ENCODE measurements around the gene BIN2.

GRCh38 chr12:51348116-51348515, 24.1 kb upstream of the BIN2 start:
- TF ChIP-seq CTCF (IDR thresholded peaks at IDR 0.05) (no peak), POLR2A (IDR thresholded peaks at IDR 0.05; ENCODE audit: low read depth) (no peak), EP300 (IDR thresholded peaks at IDR 0.05) (no peak)
